ENCODE data around the gene LDLRAD3. TPM values are rescaled to one million over a fixed set of nuclear protein-coding genes. Genes with fewer than 3 reads are reported as not detected.

LDLRAD3 gene
- total RNA-seq, 1 experiment from 2014 or later, result 12.1 TPM

DNA sequence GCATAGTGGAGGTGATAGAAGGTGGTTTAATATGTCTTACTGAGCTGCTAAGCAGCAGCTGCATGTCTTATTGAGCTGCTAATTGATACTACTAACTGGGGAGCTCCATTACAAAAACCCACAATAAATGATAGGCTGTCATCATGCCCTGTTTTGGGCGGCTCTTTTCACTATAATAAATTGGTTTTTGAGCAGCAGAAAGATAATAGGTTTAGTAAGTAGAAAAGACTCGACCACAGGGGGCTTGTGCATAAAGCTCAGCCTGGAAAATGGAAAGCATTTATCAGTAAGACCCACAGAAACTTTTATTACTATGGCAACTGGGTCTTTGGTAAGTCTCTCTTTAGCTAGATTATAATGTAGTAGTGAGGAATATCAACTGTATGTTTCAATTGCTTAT is 117.6 kb downstream of the LDLRAD3 start:
- no peak overlapping the region for H2BK12ac ChIP-seq (ENCODE audit: insufficient read length, low read depth, low read length)
- WGBS (ENCODE audit: extremely low coverage, insufficient read length, low lambda C conversion rate), result no CpG with 5 or more reads among the region's 2 CpGs

More for the DNA sequence above, 117.6 kb downstream of the LDLRAD3 start:
- Histone ChIP-seq H3K56ac (ENCODE audit: insufficient read length, low read depth, low read length) (no peak overlapping the region), H2BK5ac (ENCODE audit: insufficient read length, low read length) (no peak overlapping the region), H3T11ph (ENCODE audit: low read length) (no peak overlapping the region), H3K23ac (ENCODE audit: insufficient read length, low read depth, low read length) (no peak overlapping the region), H2AFZ (ENCODE audit: low read length) (no peak overlapping the region), H2BK15ac (ENCODE audit: low read depth, low read length) (no peak overlapping the region), H4K20me1 (ENCODE audit: control insufficient read depth, insufficient read depth, insufficient read length) (no peaks in the 10 kb centered on the region), H3K79me2 (ENCODE audit: insufficient read depth, low read length) (no peaks in the 10 kb centered on the region), H4K91ac (ENCODE audit: insufficient read length, low read depth, low read length) (no peak overlapping the region), H3K14ac (ENCODE audit: insufficient read depth, low read length) (no peak overlapping the region), H3K4me2 (ENCODE audit: insufficient read depth, insufficient read length, low read length) (no peak overlapping the region), H4K8ac (replicated peaks; ENCODE audit: insufficient read length, low read depth, low read length) (no peak overlapping the region), H3K23me2 (ENCODE audit: insufficient read length, low read depth, low read length, poor library complexity, severe bottlenecking) (no peaks in the 10 kb centered on the region), H2AK5ac (ENCODE audit: insufficient read length, low read length) (no peak overlapping the region), H2BK120ac (ENCODE audit: low read depth, low read length, poor library complexity, severe bottlenecking) (no peak overlapping the region), H3K9ac (ENCODE audit: extremely low read depth, insufficient read length, low read length) (no peak overlapping the region), H3K27me3 (ENCODE audit: insufficient read depth, low read length) (no peaks in the 10 kb centered on the region), H3K4me1 (ENCODE audit: insufficient read depth, low read length) (no peaks in the 10 kb centered on the region), H3K27ac (ENCODE audit: insufficient read length, low read depth, low read length) (no peak overlapping the region), H3K18ac (ENCODE audit: insufficient read length, low read depth, low read length) (no peak overlapping the region), H3K9me3 (ENCODE audit: control insufficient read depth, low read depth, low read length) (no peaks in the 10 kb centered on the region), H3K79me1 (ENCODE audit: insufficient read depth, low read depth, low read length, poor library complexity, severe bottlenecking) (no peaks in the 10 kb centered on the region), H4K5ac (ENCODE audit: insufficient read length, low read depth, low read length) (no peak overlapping the region), H3K4ac (ENCODE audit: low read depth, low read length) (no peak overlapping the region), H2BK20ac (ENCODE audit: low read depth, low read length, poor library complexity, severe bottlenecking) (no peak overlapping the region)
- TF ChIP-seq, protein P1, sequence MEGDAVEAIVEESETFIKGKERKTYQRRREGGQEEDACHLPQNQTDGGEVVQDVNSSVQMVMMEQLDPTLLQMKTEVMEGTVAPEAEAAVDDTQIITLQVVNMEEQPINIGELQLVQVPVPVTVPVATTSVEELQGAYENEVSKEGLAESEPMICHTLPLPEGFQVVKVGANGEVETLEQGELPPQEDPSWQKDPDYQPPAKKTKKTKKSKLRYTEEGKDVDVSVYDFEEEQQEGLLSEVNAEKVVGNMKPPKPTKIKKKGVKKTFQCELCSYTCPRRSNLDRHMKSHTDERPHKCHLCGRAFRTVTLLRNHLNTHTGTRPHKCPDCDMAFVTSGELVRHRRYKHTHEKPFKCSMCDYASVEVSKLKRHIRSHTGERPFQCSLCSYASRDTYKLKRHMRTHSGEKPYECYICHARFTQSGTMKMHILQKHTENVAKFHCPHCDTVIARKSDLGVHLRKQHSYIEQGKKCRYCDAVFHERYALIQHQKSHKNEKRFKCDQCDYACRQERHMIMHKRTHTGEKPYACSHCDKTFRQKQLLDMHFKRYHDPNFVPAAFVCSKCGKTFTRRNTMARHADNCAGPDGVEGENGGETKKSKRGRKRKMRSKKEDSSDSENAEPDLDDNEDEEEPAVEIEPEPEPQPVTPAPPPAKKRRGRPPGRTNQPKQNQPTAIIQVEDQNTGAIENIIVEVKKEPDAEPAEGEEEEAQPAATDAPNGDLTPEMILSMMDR (conservative IDR thresholded peaks at IDR 0.05), result no peak
- DNase-seq, result no peak
- Mint-ChIP-seq H3K36me3 (ENCODE audit: insufficient read depth in 1 of 3, low read depth in 3 of 3) (peaks cover 11 to 21% (median 16%) of the 10 kb centered on the region in 3 experiments), H3K27ac (no peak overlapping the region), H3K4me3 (no peak overlapping the region), H3K4me1 (peaks cover 20 to 28% of the 10 kb centered on the region in 2 experiments), H3K27me3 (ENCODE audit: low read depth) (no peaks in the 10 kb centered on the region), H3K9me3 (peaks cover 11 to 13% of the 10 kb centered on the region in 2 experiments)
